HG03520 (cell line): ENCODE results near the gene SHROOM1.

Experiments
- ATAC-seq: cut with Tn5 transposase; IDR thresholded peaks from one replicate; pipeline ENCODE4 v1.9.1; 2021; ENCODE audit warnings: mild to moderate bottlenecking, moderate library complexity; ENCODE audit not compliant: unreplicated experiment

Gene SHROOM1

DNA sequence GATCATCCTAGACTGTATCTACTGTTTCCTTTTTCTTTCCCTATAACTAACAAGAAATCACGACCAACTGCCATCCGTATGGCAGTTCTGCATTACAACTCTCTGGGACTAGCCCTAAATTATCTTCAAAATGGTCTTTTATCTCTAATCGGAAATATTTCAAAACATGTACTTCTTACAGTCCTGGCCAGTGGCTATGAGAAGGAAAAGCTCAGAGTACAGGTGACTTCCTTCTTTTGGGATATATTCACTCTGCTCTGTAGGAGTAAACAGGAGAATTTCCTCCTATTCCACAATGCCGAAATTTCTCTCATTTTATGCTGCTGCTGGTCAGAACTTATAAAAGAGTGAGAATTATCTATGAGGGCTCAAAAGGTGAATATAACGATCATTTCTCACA is 51.6 kb downstream of the SHROOM1 start:
- ATAC-seq: no peak

DNA sequence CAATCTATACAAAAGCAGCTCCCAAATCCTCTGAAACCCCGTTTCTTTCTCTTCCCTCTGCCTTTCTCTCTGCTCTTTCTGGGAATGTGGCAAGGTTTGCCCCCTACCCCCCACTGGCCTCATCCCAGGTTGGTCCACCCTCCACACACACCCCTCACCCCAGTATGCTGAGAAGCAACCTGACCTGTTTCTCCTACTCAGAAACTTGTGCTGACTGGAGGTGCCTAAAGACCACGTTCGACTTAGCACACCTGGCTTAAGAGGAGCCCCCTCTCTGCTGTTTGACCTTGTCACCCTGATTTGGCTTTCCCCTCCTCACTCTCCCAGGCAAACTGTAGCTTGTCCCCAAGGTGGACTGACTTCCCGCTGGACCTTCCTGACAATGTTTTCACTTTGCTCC is 52.3 kb downstream of the SHROOM1 start:
- ATAC-seq: no peak

GRCh38 chr5:132777209-132778069 is 53.0 kb downstream of the SHROOM1 start, which contains the start of gene SEPTIN8:
SEPTIN8 (minus strand) TSS chr5:132777239; CDS start chr5:132777137, 102 bp downstream.
- ATAC-seq: no peak

GRCh38 chr5:132776938-132777208 is 53.6 kb downstream of the SHROOM1 start:
- no peak for ATAC-seq

- no peak for ATAC-seq
Observed at GRCh38 chr5:132776131-132776937, 54.1 kb downstream of the SHROOM1 start.

GRCh38 chr5:132775476-132775961 is 54.9 kb downstream of the SHROOM1 start:
- ATAC-seq: no peak

DNA sequence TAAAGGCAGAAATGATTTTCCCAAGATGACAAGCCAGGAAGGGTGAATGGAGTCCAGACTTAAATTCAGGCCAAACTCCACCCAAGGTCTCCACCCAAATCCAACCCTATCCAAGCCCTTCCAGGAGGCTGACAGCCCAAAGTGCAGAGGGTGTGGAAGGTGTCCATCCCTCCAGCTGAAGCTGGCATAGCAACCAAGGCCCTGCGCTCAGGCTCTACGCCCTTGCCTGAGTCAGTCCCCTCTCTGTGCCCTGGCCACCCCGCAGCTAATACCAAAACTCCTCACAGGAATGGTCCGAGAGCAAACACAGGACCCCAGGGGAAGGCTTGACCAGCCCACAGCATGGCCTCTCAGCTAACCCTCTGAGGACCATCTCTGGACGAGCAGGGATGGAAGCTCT is 55.6 kb downstream of the SHROOM1 start:
- ATAC-seq: no peak

- ATAC-seq: no peak
Observed at GRCh38 chr5:132774406-132774805, 56.0 kb downstream of the SHROOM1 start.

DNA sequence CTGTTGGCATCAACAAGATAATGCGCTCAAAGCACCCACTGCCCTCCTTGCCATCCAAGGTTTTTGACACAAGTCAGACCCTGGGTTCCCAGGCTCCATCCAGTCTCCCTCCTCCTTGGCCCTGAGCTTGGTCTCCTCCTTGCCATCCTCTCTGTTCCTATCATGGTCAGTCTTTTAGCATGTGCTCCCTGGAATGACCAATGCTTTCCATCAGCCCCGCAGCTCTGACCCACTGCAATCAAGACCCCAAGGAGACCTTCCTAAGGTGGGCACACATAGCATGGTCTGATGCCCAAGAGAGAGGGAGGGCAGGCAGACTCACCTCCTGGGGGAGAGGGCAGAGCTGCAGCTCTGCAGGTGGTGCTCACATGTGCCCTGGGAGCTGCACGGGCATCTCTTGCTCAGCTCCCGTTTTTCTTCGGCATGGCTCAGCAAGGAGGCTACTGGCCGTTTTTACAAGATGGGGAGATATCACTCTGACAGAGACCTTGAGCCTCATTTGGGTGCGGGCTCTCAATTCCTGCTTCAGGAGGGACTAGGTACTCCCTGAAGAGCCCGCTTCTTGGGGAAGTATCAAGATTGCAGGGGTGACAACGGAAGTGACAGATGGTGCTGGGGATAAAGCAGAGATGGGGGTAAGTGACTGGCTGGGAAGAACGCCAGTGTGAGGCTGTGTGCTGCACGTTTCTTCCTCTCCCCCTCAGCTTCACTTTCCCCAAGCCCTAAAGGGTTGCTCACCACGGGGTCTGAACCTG is 56.7 kb downstream of the SHROOM1 start:
- no peak for ATAC-seq

- ATAC-seq: no peak
Observed at GRCh38 chr5:132773114-132773513, 57.3 kb downstream of the SHROOM1 start.

GRCh38 chr5:132772291-132773070 is 58.0 kb downstream of the SHROOM1 start:
- no peak for ATAC-seq
